ENCODE measurements around the gene PLEKHA1.

The PLEKHA1 gene

GRCh38 chr10:122331100-122331499, 43.4 kb upstream of the PLEKHA1 start:
- no peak for FAIRE-seq
- TF ChIP-seq, protein P1, sequence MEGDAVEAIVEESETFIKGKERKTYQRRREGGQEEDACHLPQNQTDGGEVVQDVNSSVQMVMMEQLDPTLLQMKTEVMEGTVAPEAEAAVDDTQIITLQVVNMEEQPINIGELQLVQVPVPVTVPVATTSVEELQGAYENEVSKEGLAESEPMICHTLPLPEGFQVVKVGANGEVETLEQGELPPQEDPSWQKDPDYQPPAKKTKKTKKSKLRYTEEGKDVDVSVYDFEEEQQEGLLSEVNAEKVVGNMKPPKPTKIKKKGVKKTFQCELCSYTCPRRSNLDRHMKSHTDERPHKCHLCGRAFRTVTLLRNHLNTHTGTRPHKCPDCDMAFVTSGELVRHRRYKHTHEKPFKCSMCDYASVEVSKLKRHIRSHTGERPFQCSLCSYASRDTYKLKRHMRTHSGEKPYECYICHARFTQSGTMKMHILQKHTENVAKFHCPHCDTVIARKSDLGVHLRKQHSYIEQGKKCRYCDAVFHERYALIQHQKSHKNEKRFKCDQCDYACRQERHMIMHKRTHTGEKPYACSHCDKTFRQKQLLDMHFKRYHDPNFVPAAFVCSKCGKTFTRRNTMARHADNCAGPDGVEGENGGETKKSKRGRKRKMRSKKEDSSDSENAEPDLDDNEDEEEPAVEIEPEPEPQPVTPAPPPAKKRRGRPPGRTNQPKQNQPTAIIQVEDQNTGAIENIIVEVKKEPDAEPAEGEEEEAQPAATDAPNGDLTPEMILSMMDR (IDR thresholded peaks at IDR 0.05; ENCODE audit: insufficient read depth, missing control alignments): no peak
- no peak for DNase-seq (ENCODE audit: insufficient read length, low spot score)

GRCh38 chr10:122331615-122332446, 42.7 kb upstream of the PLEKHA1 start:
- FAIRE-seq: no peak
- TF ChIP-seq, protein P1 (IDR thresholded peaks at IDR 0.05; ENCODE audit: insufficient read depth, missing control alignments): no peak
- no peak for DNase-seq (ENCODE audit: insufficient read length, low spot score)

GRCh38 chr10:122333037-122333436, 41.5 kb upstream of the PLEKHA1 start:
- FAIRE-seq (no peak), DNase-seq (ENCODE audit: insufficient read length, low spot score) (no peak)
- TF ChIP-seq, protein P1 (IDR thresholded peaks at IDR 0.05; ENCODE audit: insufficient read depth, missing control alignments): no peak

GRCh38 chr10:122336332-122336731, 38.2 kb upstream of the PLEKHA1 start:
- FAIRE-seq: no peak
- TF ChIP-seq, protein P1 (IDR thresholded peaks at IDR 0.05; ENCODE audit: insufficient read depth, missing control alignments): no peak

GRCh38 chr10:122336961-122337360, 37.5 kb upstream of the PLEKHA1 start:
- TF ChIP-seq, protein P1 (IDR thresholded peaks at IDR 0.05; ENCODE audit: insufficient read depth, missing control alignments): no peak
- FAIRE-seq (no peak), DNase-seq (ENCODE audit: insufficient read length, low spot score) (no peak)

More at GRCh38 chr10:122336332-122336731, 38.2 kb upstream of the PLEKHA1 start:
- DNase-seq (ENCODE audit: insufficient read length, low spot score): no peak

GRCh38 chr10:122338609-122339441, 35.7 kb upstream of the PLEKHA1 start:
- no peak for FAIRE-seq
- DNase-seq (ENCODE audit: insufficient read length, low spot score): no peak
- TF ChIP-seq, protein P1 (IDR thresholded peaks at IDR 0.05; ENCODE audit: insufficient read depth, missing control alignments): no peak

Data from D721Med (cell line).